H1 (cell line): ENCODE data around the gene EIF4A3. TPM values are rescaled to one million over a fixed set of nuclear protein-coding genes. Genes with fewer than 3 reads are reported as not detected.

Experiments used
- CTCF ChIA-PET: fragments of 300-600 bp; sonication (Branson Sonifier 250); formaldehyde crosslinking; loops from one replicate; lab custom pipeline; 2021; ENCODE audit not compliant: partially characterized antibody; lab: Charles Lee
- POLR2A ChIA-PET: fragments of 300-600 bp; sonication (Branson Sonifier 250); formaldehyde crosslinking; loops from one replicate; lab custom pipeline; 2021; ENCODE audit warnings: inconsistent platforms; ENCODE audit not compliant: partially characterized antibody; lab: Charles Lee
- DNase-seq, 2 experiments: peaks; one replicate each; pipeline versions ENCODE4 v3.0.0 to v3.0.0-alpha.2; 2010 to 2022; ENCODE audit warnings: low spot score in 2 of 2, low read depth in 1 of 2, mixed read lengths in 1 of 2
- FAIRE-seq: peaks from 2 replicates; lab custom pipeline; 2011; peaks lifted over from hg19 to GRCh38; lab: Jason Lieb, UNC
- H2AFZ ChIP-seq: 2 replicates; pipeline ENCODE4 v1.8.1; 2012; ENCODE audit warnings: low read length, inconsistent platforms
- H2AK5ac ChIP-seq: 2 replicates; pipeline ENCODE4 v1.6.1; 2013; ENCODE audit warnings: low read depth, low read length
- H2BK120ac ChIP-seq: replicated peaks from 2 replicates; pipeline ENCODE3; 2013; ENCODE audit warnings: low read depth, low read length, inconsistent platforms
- H2BK12ac ChIP-seq: 2 replicates; pipeline ENCODE4 v1.6.1; 2013; ENCODE audit warnings: low read depth, low read length
- H2BK15ac ChIP-seq: 2 replicates; pipeline ENCODE4 v1.6.1; 2013; ENCODE audit warnings: low read length
- H2BK20ac ChIP-seq: 2 replicates; pipeline ENCODE4 v1.6.1; 2013; ENCODE audit warnings: low read length
- H2BK5ac ChIP-seq: 2 replicates; pipeline ENCODE4 v1.6.1; 2013; ENCODE audit warnings: low read depth, low read length
- H3K14ac ChIP-seq: 2 replicates; pipeline ENCODE4 v1.6.1; 2013; ENCODE audit warnings: inconsistent platforms; ENCODE audit not compliant: insufficient read length
- H3K18ac ChIP-seq: 2 replicates; pipeline ENCODE4 v1.6.1; 2013; ENCODE audit warnings: low read length; ENCODE audit errors: extremely low read depth
- H3K23ac ChIP-seq: 2 replicates; pipeline ENCODE4 v1.6.1; 2013; ENCODE audit warnings: inconsistent platforms; ENCODE audit not compliant: insufficient read length
- H3K23me2 ChIP-seq: 2 replicates; pipeline ENCODE4 v1.6.1; 2013; ENCODE audit warnings: low read depth, low read length
- H3K27ac ChIP-seq: 2 replicates; pipeline ENCODE4 v1.6.1; 2011; ENCODE audit warnings: low read depth, low read length, inconsistent platforms
- H3K27me3 ChIP-seq, 4 experiments: replicated peaks in 1 of 4; 1 replicate in 1 of 4; 2 replicates in 3 of 4; pipeline versions ENCODE4 v1.6.1 to v1.8.1; 2011 to 2013; ENCODE audit warnings: low read length in 3 of 4, mild to moderate bottlenecking in 3 of 4, inconsistent platforms in 2 of 4, mixed read lengths in 2 of 4, moderate library complexity in 1 of 4; ENCODE audit not compliant: control insufficient read depth in 3 of 4, insufficient read depth in 3 of 4; ENCODE audit errors: extremely low read depth in 1 of 4
- H3K36me3 ChIP-seq, 4 experiments: 2 replicates each; pipeline versions ENCODE4 v1.6.1 to v1.8.1; 2011 to 2013; ENCODE audit warnings: mild to moderate bottlenecking in 4 of 4, low read length in 3 of 4, moderate library complexity in 2 of 4, control low read depth in 1 of 4, inconsistent platforms in 1 of 4; ENCODE audit not compliant: insufficient read depth in 4 of 4, control insufficient read depth in 2 of 4
- H3K4ac ChIP-seq: replicated peaks from 2 replicates; pipeline ENCODE3; 2013; ENCODE audit warnings: low read length, low read depth, mixed read lengths, inconsistent platforms; ENCODE audit not compliant: insufficient read length
- H3K4me1 ChIP-seq, 4 experiments: replicated peaks in 1 of 4; 1 replicate in 1 of 4; 2 replicates in 3 of 4; pipeline versions ENCODE4 v1.6.1 to v1.8.1; 2011 to 2013; ENCODE audit warnings: low read length in 3 of 4, inconsistent platforms in 2 of 4, mixed read lengths in 1 of 4; ENCODE audit not compliant: insufficient read depth in 4 of 4, control insufficient read depth in 3 of 4
- H3K4me2 ChIP-seq, 2 experiments: 2 replicates each; pipeline versions ENCODE4 v1.6.1 to v1.8.1; 2011 to 2013; ENCODE audit warnings: low read depth in 2 of 2, low read length in 2 of 2, control low read depth in 1 of 2, inconsistent platforms in 1 of 2, mild to moderate bottlenecking in 1 of 2; ENCODE audit not compliant: insufficient read depth in 1 of 2
- H3K4me3 ChIP-seq, 4 experiments: fragments of 200-600, 300-600 bp in 1 of 4; sonication (generic), shearing (Covaris generic), sonication (Bioruptor Twin) in 1 of 4; 2 replicates each; pipeline versions ENCODE4 v1.5.1 to v1.8.1; 2011 to 2016; ENCODE audit warnings: low read length in 4 of 4, low read depth in 3 of 4, control low read depth in 2 of 4, inconsistent platforms in 2 of 4, mild to moderate bottlenecking in 2 of 4, mixed read lengths in 1 of 4, moderate library complexity in 1 of 4; ENCODE audit not compliant: insufficient read depth in 2 of 4; ENCODE audit errors: extremely low read depth in 1 of 4
- H3K56ac ChIP-seq: replicated peaks from 2 replicates; pipeline ENCODE3; 2013; ENCODE audit warnings: low read depth, mild to moderate bottlenecking, mixed read lengths, low read length, inconsistent platforms; ENCODE audit not compliant: insufficient read length
- H3K79me1 ChIP-seq: 2 replicates; pipeline ENCODE4 v1.6.1; 2013; ENCODE audit warnings: low read depth, low read length, control low read depth
- H3K79me2 ChIP-seq, 2 experiments: 2 replicates each; pipeline versions ENCODE4 v1.6.1 to v1.8.1; 2012 to 2013; ENCODE audit warnings: low read length in 2 of 2, mild to moderate bottlenecking in 2 of 2, inconsistent platforms in 1 of 2; ENCODE audit not compliant: insufficient read depth in 2 of 2, control insufficient read depth in 1 of 2
- H3K9ac ChIP-seq, 4 experiments: replicated peaks in 1 of 4; 1 replicate in 1 of 4; 2 replicates in 3 of 4; pipeline versions ENCODE4 v1.6.1 to v1.8.1; 2011 to 2013; ENCODE audit warnings: low read depth in 3 of 4, low read length in 3 of 4, control low read depth in 2 of 4, mild to moderate bottlenecking in 2 of 4, moderate library complexity in 2 of 4, inconsistent platforms in 1 of 4; ENCODE audit errors: extremely low read depth in 1 of 4
- H3K9me3 ChIP-seq, 2 experiments: 2 replicates each; pipeline versions ENCODE4 v1.6.1 to v1.8.1; 2012 to 2013; ENCODE audit warnings: mild to moderate bottlenecking in 2 of 2, moderate library complexity in 2 of 2, control low read depth in 1 of 2, inconsistent platforms in 1 of 2, low read depth in 1 of 2, low read length in 1 of 2, mixed read lengths in 1 of 2; ENCODE audit not compliant: insufficient read depth in 2 of 2
- H4K20me1 ChIP-seq, 2 experiments: replicated peaks in 1 of 2; 2 replicates each; pipeline versions ENCODE3 to v1.8.1; 2011 to 2013; ENCODE audit warnings: inconsistent platforms in 2 of 2, low read length in 2 of 2, mild to moderate bottlenecking in 1 of 2; ENCODE audit not compliant: insufficient read depth in 2 of 2, control insufficient read depth in 1 of 2
- H4K5ac ChIP-seq: 2 replicates; pipeline ENCODE4 v1.6.1; 2013; ENCODE audit warnings: low read length, low read depth, mixed read lengths, inconsistent platforms; ENCODE audit not compliant: insufficient read length
- H4K8ac ChIP-seq: 2 replicates; pipeline ENCODE4 v1.8.0; 2013; ENCODE audit warnings: mild to moderate bottlenecking, moderate library complexity, low read length, inconsistent platforms; ENCODE audit not compliant: insufficient read depth; ENCODE audit errors: extremely low read depth
- H4K91ac ChIP-seq: replicated peaks from 2 replicates; pipeline ENCODE3; 2013; ENCODE audit warnings: low read length, mixed read lengths, inconsistent platforms; ENCODE audit not compliant: insufficient read length
- ASH2L ChIP-seq: fragments of 200-600, 300-600 bp; sonication (generic); IDR thresholded peaks from one replicate; pipeline ENCODE4 v1.7.1; 2017; ENCODE audit warnings: low read length
- BRCA1 ChIP-seq: IDR thresholded peaks from 2 replicates; pipeline ENCODE4 v1.6.1; 2012; ENCODE audit warnings: low read depth, low read length, improper control_type of control experiment
- CEBPB ChIP-seq: IDR thresholded peaks from 2 replicates; pipeline ENCODE4 v1.6.1; 2012; ENCODE audit warnings: low read depth, low read length
- CHD2 ChIP-seq: IDR thresholded peaks from 2 replicates; pipeline ENCODE4 v1.6.1; 2012; ENCODE audit warnings: low read length, improper control_type of control experiment
- EP300 ChIP-seq, 2 experiments: IDR thresholded peaks; 1 replicate in 1 of 2; 2 replicates in 1 of 2; pipeline ENCODE4 v1.6.1; 2011 to 2012; ENCODE audit warnings: low read depth in 2 of 2, low read length in 2 of 2, mild to moderate bottlenecking in 2 of 2, borderline replicate concordance in 1 of 2, inconsistent platforms in 1 of 2, moderate library complexity in 1 of 2
- FOSL1 ChIP-seq: IDR thresholded peaks from 2 replicates; pipeline ENCODE4 v1.6.1; 2011; ENCODE audit warnings: mild to moderate bottlenecking, low read depth, low read length, moderate library complexity; ENCODE audit not compliant: insufficient read depth
- HDAC2 ChIP-seq, 2 experiments: fragments of 300-600 bp in 1 of 2; sonication (generic) in 1 of 2; IDR thresholded peaks; 2 replicates each; pipeline ENCODE4 v1.6.1; 2011 to 2012; ENCODE audit warnings: low read depth in 2 of 2, low read length in 2 of 2, mild to moderate bottlenecking in 2 of 2, moderate library complexity in 2 of 2, borderline replicate concordance in 1 of 2, inconsistent platforms in 1 of 2
- JUND ChIP-seq: IDR thresholded peaks from 2 replicates; pipeline ENCODE4 v1.6.1; 2011; ENCODE audit warnings: mild to moderate bottlenecking, improper control_type of control experiment, low read length
- NANOG ChIP-seq: IDR thresholded peaks from 2 replicates; pipeline ENCODE4 v1.6.1; 2011; ENCODE audit warnings: low read length, low read depth, mild to moderate bottlenecking, inconsistent platforms; ENCODE audit not compliant: insufficient read depth, poor library complexity, severe bottlenecking
- POLR2A ChIP-seq, 2 experiments: IDR thresholded peaks; 1 replicate in 1 of 2; 2 replicates in 1 of 2; pipeline ENCODE4 v1.6.1; 2011; ENCODE audit warnings: low read depth in 2 of 2, low read length in 2 of 2, mild to moderate bottlenecking in 2 of 2; ENCODE audit errors: control extremely low read depth in 1 of 2
- RAD21 ChIP-seq, 2 experiments: IDR thresholded peaks in 1 of 2; conservative IDR thresholded peaks in 1 of 2; 2 replicates each; pipeline ENCODE4 v1.6.1; 2011; ENCODE audit warnings: low read depth in 2 of 2, low read length in 2 of 2, improper control_type of control experiment in 1 of 2, inconsistent platforms in 1 of 2, mild to moderate bottlenecking in 1 of 2, moderate library complexity in 1 of 2
- SP4 ChIP-seq: IDR thresholded peaks from 2 replicates; pipeline ENCODE4 v1.6.1; 2012; ENCODE audit warnings: low read length, inconsistent platforms
- TAF1 ChIP-seq: IDR thresholded peaks from 2 replicates; pipeline ENCODE4 v1.6.1; 2011; ENCODE audit warnings: mild to moderate bottlenecking, low read depth, low read length
- TAF7 ChIP-seq: optimal IDR thresholded peaks from 2 replicates; pipeline ENCODE3; 2011; ENCODE audit warnings: low read depth, mild to moderate bottlenecking, inconsistent platforms, low read length, moderate library complexity, borderline replicate concordance
- WGBS, 2 experiments: shearing (Covaris generic) in 1 of 2; methylation state at CpG; one replicate each; pipeline versions ENCODE4 v1.1.6 to v1.1.7; 2013 to 2015; ENCODE audit warnings: low lambda C conversion rate in 2 of 2, mixed read lengths in 2 of 2, inconsistent platforms in 1 of 2, low coverage in 1 of 2, missing lambda C conversion rate in 1 of 2; ENCODE audit not compliant: insufficient replicate concordance in 2 of 2, insufficient coverage in 1 of 2, insufficient read length in 1 of 2; ENCODE audit errors: extremely low coverage in 1 of 2, missing lambda C conversion rate in 1 of 2; 5-methylcytosine and 5-hydroxymethylcytosine counted together
- polyA plus RNA-seq, 7 experiments: library from polyadenylated mRNA; depleted of rRNA in 3 of 7; stranded (reverse) in 5 of 7; unstranded in 2 of 7; fragments of >200 nt in 5 of 7; fragments of 200-250 nt in 2 of 7; gene quantifications; 1 replicate in 5 of 7; 2 replicates in 1 of 7; 4 replicates in 1 of 7; pipeline versions ENCODE4 v1.2.1 to v1.2.3, GENCODE V29; 2011 to 2013; ENCODE audit warnings: missing spikeins in 2 of 7, mixed read lengths in 2 of 7
- total RNA-seq: library from RNA; stranded (reverse); fragmentation: NEBNext Ultra II Directional; extraction: Animal tissue kit (Norgen Biotek cat#: 25700); gene quantifications from 2 replicates; pipeline ENCODE4 v1.2.1, GENCODE V29; 2021

Gene EIF4A3
- total and polyA plus RNA-seq, 2 of the 8 experiments (the other 6 are each of a cell fraction or from before 2014, with no cell fraction given) = 142 to 146 TPM

- WGBS, 2 experiments = 94% methylated on average over 3 of the region's 3 CpGs; no CpG with 5 or more reads in 1 of the 2 experiments
- CTCF ChIA-PET = no interaction called here
- no peak overlapping the region for H3K27ac ChIP-seq
- TF ChIP-seq EP300 (IDR thresholded peaks at IDR 0.05; ENCODE audit: borderline replicate concordance in 1 of 2, low read depth in 2 of 2, low read length in 2 of 2) (no peak), TAF7 (no peak), BRCA1 (no peak), ASH2L (no peak), FOSL1 (no peak), RAD21 (IDR thresholded peaks at IDR 0.05 in 1 of 2, conservative IDR thresholded peaks at IDR 0.05 in 1 of 2; ENCODE audit: low read depth in 2 of 2, low read length in 2 of 2) (no peak), CEBPB (no peak), POLR2A (IDR thresholded peaks at IDR 0.05; ENCODE audit: control extremely low read depth in 1 of 2, low read depth in 2 of 2, low read length in 2 of 2) (no peak), HDAC2 (IDR thresholded peaks at IDR 0.05; ENCODE audit: borderline replicate concordance in 1 of 2, low read depth in 2 of 2, low read length in 2 of 2) (no peak), TAF1 (no peak), CHD2 (no peak), NANOG (no peak), JUND (no peak), SP4 (no peak)
Observed at GRCh38 chr17:80153004-80153403, 6.1 kb upstream of the EIF4A3 start.

More at GRCh38 chr17:80153004-80153403, 6.1 kb upstream of the EIF4A3 start:
- H3K56ac ChIP-seq = no peak overlapping the region
- no peak overlapping the region for H2AK5ac ChIP-seq
- H4K20me1 ChIP-seq = peaks cover 0 to 3% of the 10 kb centered on the region in 2 experiments
- H3K79me1 ChIP-seq = peaks cover 2% of the 10 kb centered on the region; the same call in 1 of the 2 replicates
- H3K9ac ChIP-seq = no peak overlapping the region
- no peak overlapping the region for H2BK5ac ChIP-seq
- no peak overlapping the region for H4K5ac ChIP-seq
- no peak overlapping the region; the same call in 1 of the 2 replicates for H3K18ac ChIP-seq
- peaks cover 15 to 20% of the 10 kb centered on the region in 2 experiments; a peak in 3 of 4 replicates for H3K9me3 ChIP-seq
- DNase-seq (no peak), FAIRE-seq (no peak)
- peak overlapping the region; percentile 85 for H2BK120ac ChIP-seq
- H3K36me3 ChIP-seq = no peaks in the 10 kb centered on the region; a peak in 1 of 8 replicates
- peak overlapping the region; percentile 84; the same call in 1 of the 2 replicates for H2BK12ac ChIP-seq
- peaks cover 1% of the 10 kb centered on the region; the same call in 1 of the 2 replicates for H3K23me2 ChIP-seq
- H3K4me3 ChIP-seq = no peak overlapping the region
- H3K23ac ChIP-seq = no peak overlapping the region
- no peak overlapping the region; a peak in 2 of 4 replicates for H3K4me2 ChIP-seq
- no peak overlapping the region for H2BK20ac ChIP-seq
- peak overlapping the region; percentile 7 for H4K91ac ChIP-seq
- POLR2A ChIA-PET = no interaction called here
- no peak overlapping the region for H4K8ac ChIP-seq
- no peak overlapping the region for H3K4ac ChIP-seq
- peaks cover 0 to 4% (median 0%) of the 10 kb centered on the region in 4 experiments; a peak in 4 of 7 replicates for H3K27me3 ChIP-seq
- no peak overlapping the region for H2AFZ ChIP-seq
- H3K79me2 ChIP-seq = peaks cover 0 to 4% of the 10 kb centered on the region in 2 experiments; a peak in 2 of 4 replicates
- no peak overlapping the region for H3K14ac ChIP-seq
- peaks cover 9 to 17% (median 12%) of the 10 kb centered on the region in 4 experiments for H3K4me1 ChIP-seq
- peak overlapping the region; percentile 99 for H2BK15ac ChIP-seq
